Activated naive CD8-positive, alpha-beta T cell treated with anti-CD3 and anti-CD28 coated beads for 36 hours (primary cell): ENCODE measurements around the gene KLHL17. TPM values are rescaled to one million over a fixed set of nuclear protein-coding genes. Genes with fewer than 3 reads are reported as not detected.
A peak's percentile ranks its signal among the peaks of the same experiment; 100 is the strongest.

Source experiments
- DNase-seq: peaks from one replicate; pipeline ENCODE4 v3.0.0; 2021
- H3K27ac Mint-ChIP-seq: one replicate; pipeline ENCODE4 v1.8.0; 2022; ENCODE audit warnings: mild to moderate bottlenecking, moderate library complexity, mixed read lengths
- H3K27me3 Mint-ChIP-seq: one replicate; pipeline ENCODE4 v1.8.0; 2022; ENCODE audit warnings: mild to moderate bottlenecking, mixed read lengths
- H3K36me3 Mint-ChIP-seq: one replicate; pipeline ENCODE4 v1.8.0; 2021; ENCODE audit warnings: mild to moderate bottlenecking, mixed read lengths
- H3K4me1 Mint-ChIP-seq: one replicate; pipeline ENCODE4 v1.8.0; 2021; ENCODE audit warnings: mixed read lengths
- H3K4me3 Mint-ChIP-seq: one replicate; pipeline ENCODE4 v1.8.0; 2022; ENCODE audit warnings: mild to moderate bottlenecking, moderate library complexity, mixed read lengths
- H3K9me3 Mint-ChIP-seq: one replicate; pipeline ENCODE4 v1.8.0; 2022; ENCODE audit warnings: mixed read lengths
- total RNA-seq, 2 experiments: library from RNA; stranded (reverse); gene quantifications; one replicate each; pipeline ENCODE4 v1.2.3, GENCODE V29; 2021

The KLHL17 gene
- total RNA-seq, 2 experiments from 2014 or later, result 19.5 to 22.5 TPM

- H3K4me3 Mint-ChIP-seq, result no peak overlapping the region
- H3K27ac Mint-ChIP-seq, result no peak overlapping the region
- no peaks in the 10 kb centered on the region for H3K36me3 Mint-ChIP-seq
- H3K27me3 Mint-ChIP-seq, result peaks cover 39% of the 10 kb centered on the region
- no peaks in the 10 kb centered on the region for H3K9me3 Mint-ChIP-seq
- peaks cover 9% of the 10 kb centered on the region for H3K4me1 Mint-ChIP-seq
- no peak for DNase-seq
Measured at GRCh38 chr1:918843-919242, 41.5 kb upstream of the KLHL17 start.

- Mint-ChIP-seq H3K27ac (no peak overlapping the region), H3K4me1 (peaks cover 9% of the 10 kb centered on the region), H3K36me3 (no peaks in the 10 kb centered on the region), H3K27me3 (peaks cover 39% of the 10 kb centered on the region), H3K9me3 (no peaks in the 10 kb centered on the region), H3K4me3 (no peak overlapping the region)
- DNase-seq, result no peak
Measured at GRCh38 chr1:919271-919872, 41.0 kb upstream of the KLHL17 start.

GRCh38 chr1:920010-920409 is 40.4 kb upstream of the KLHL17 start:
- Mint-ChIP-seq H3K4me1 (peaks cover 9% of the 10 kb centered on the region), H3K4me3 (no peak overlapping the region), H3K27me3 (peaks cover 44% of the 10 kb centered on the region), H3K27ac (no peak overlapping the region), H3K9me3 (no peaks in the 10 kb centered on the region), H3K36me3 (no peaks in the 10 kb centered on the region)
- DNase-seq, result no peak

- peaks cover 45% of the 10 kb centered on the region for H3K27me3 Mint-ChIP-seq
- H3K9me3 Mint-ChIP-seq, result no peaks in the 10 kb centered on the region
- H3K4me1 Mint-ChIP-seq, result peaks cover 9% of the 10 kb centered on the region
- no peak overlapping the region for H3K27ac Mint-ChIP-seq
- DNase-seq, result no peak
- no peak overlapping the region for H3K4me3 Mint-ChIP-seq
- no peaks in the 10 kb centered on the region for H3K36me3 Mint-ChIP-seq
Measured at GRCh38 chr1:920521-920920, 39.9 kb upstream of the KLHL17 start.

- Mint-ChIP-seq H3K9me3 (no peaks in the 10 kb centered on the region), H3K36me3 (no peaks in the 10 kb centered on the region), H3K4me1 (peaks cover 9% of the 10 kb centered on the region), H3K27ac (no peak overlapping the region), H3K27me3 (peaks cover 52% of the 10 kb centered on the region), H3K4me3 (no peak overlapping the region)
- DNase-seq, result peak; percentile 46
Measured at GRCh38 chr1:921011-921837, 39.2 kb upstream of the KLHL17 start.

GRCh38 chr1:923131-923990 is 37.0 kb upstream of the KLHL17 start, which contains the start of gene SAMD11:
Gene SAMD11 (plus strand): TSS chr1:923923. CDS start chr1:924432, 509 bp downstream.
- Mint-ChIP-seq H3K4me1 (peaks cover 9% of the 10 kb centered on the region), H3K9me3 (no peaks in the 10 kb centered on the region), H3K27ac (no peak within 1 kb of the TSS), H3K36me3 (no peaks in the 10 kb centered on the region), H3K27me3 (peaks cover 72% of the 10 kb centered on the region), H3K4me3 (peak within 1 kb of the TSS; percentile 70)
- peak; percentile 72 for DNase-seq

GRCh38 chr1:923991-924655 is 36.3 kb upstream of the KLHL17 start:
- no peaks in the 10 kb centered on the region for H3K36me3 Mint-ChIP-seq
- no peaks in the 10 kb centered on the region for H3K9me3 Mint-ChIP-seq
- H3K27me3 Mint-ChIP-seq, result peaks cover 67% of the 10 kb centered on the region
- no peak overlapping the region for H3K4me3 Mint-ChIP-seq
- no peak for DNase-seq
- peaks cover 9% of the 10 kb centered on the region for H3K4me1 Mint-ChIP-seq
- no peak overlapping the region for H3K27ac Mint-ChIP-seq

- Mint-ChIP-seq H3K4me3 (no peak overlapping the region), H3K27ac (no peak overlapping the region), H3K27me3 (peaks cover 70% of the 10 kb centered on the region), H3K4me1 (peaks cover 9% of the 10 kb centered on the region), H3K36me3 (no peaks in the 10 kb centered on the region), H3K9me3 (no peaks in the 10 kb centered on the region)
- no peak for DNase-seq
Measured at GRCh38 chr1:924656-925560, 35.5 kb upstream of the KLHL17 start.

GRCh38 chr1:925561-926421 is 34.6 kb upstream of the KLHL17 start:
- Mint-ChIP-seq H3K27ac (no peak overlapping the region), H3K27me3 (peaks cover 61% of the 10 kb centered on the region), H3K4me1 (peaks cover 5% of the 10 kb centered on the region), H3K4me3 (no peak overlapping the region), H3K9me3 (no peaks in the 10 kb centered on the region), H3K36me3 (no peaks in the 10 kb centered on the region)
- no peak for DNase-seq

- peaks cover 4% of the 10 kb centered on the region for H3K4me1 Mint-ChIP-seq
- no peaks in the 10 kb centered on the region for H3K36me3 Mint-ChIP-seq
- H3K27ac Mint-ChIP-seq, result no peak overlapping the region
- no peak for DNase-seq
- no peak overlapping the region for H3K4me3 Mint-ChIP-seq
- H3K9me3 Mint-ChIP-seq, result no peaks in the 10 kb centered on the region
- H3K27me3 Mint-ChIP-seq, result peaks cover 54% of the 10 kb centered on the region
Measured at GRCh38 chr1:927234-927633, 33.1 kb upstream of the KLHL17 start.

GRCh38 chr1:927748-928147 is 32.6 kb upstream of the KLHL17 start:
- Mint-ChIP-seq H3K36me3 (no peaks in the 10 kb centered on the region), H3K4me3 (no peak overlapping the region), H3K9me3 (no peaks in the 10 kb centered on the region), H3K27ac (no peak overlapping the region), H3K27me3 (peaks cover 51% of the 10 kb centered on the region), H3K4me1 (peaks cover 4% of the 10 kb centered on the region)
- no peak for DNase-seq

GRCh38 chr1:928825-929661 is 31.3 kb upstream of the KLHL17 start:
- peaks cover 53% of the 10 kb centered on the region for H3K27me3 Mint-ChIP-seq
- no peak overlapping the region for H3K4me3 Mint-ChIP-seq
- H3K9me3 Mint-ChIP-seq, result no peaks in the 10 kb centered on the region
- H3K4me1 Mint-ChIP-seq, result no peaks in the 10 kb centered on the region
- no peaks in the 10 kb centered on the region for H3K36me3 Mint-ChIP-seq
- H3K27ac Mint-ChIP-seq, result no peak overlapping the region
- no peak for DNase-seq
